Caco-2 (cell line): ENCODE measurements around the gene RRH. TPM values are rescaled to one million over a fixed set of nuclear protein-coding genes. Genes with fewer than 3 reads are reported as not detected.
A peak's percentile ranks its signal among the peaks of the same experiment; 100 is the strongest.

Source experiments
- BruUV-seq: library from RNA; stranded (reverse); fragments of 400-500 nt; replicated peaks from 2 replicates; lab custom pipeline; 2021; lab: Mats Ljungman, UMichigan
- CTCF ChIA-PET: fragments of 300-600 bp; sonication (Branson Sonifier 250); formaldehyde crosslinking; loops from one replicate; lab custom pipeline; 2022; ENCODE audit warnings: antibody characterized with exemption; lab: Charles Lee
- POLR2A ChIA-PET: fragments of 300-600 bp; sonication (Branson Sonifier 250); formaldehyde crosslinking; loops from one replicate; lab custom pipeline; 2022; ENCODE audit warnings: antibody characterized with exemption; lab: Charles Lee
- DNase-seq, 2 experiments: peaks; one replicate each; pipeline versions ENCODE4 v3.0.0 to v3.0.0-alpha.2; 2020 to 2022
- H3K27me3 ChIP-seq: replicated peaks from 2 replicates; pipeline ENCODE4 v1.6.0; 2011; ENCODE audit warnings: low read length; ENCODE audit not compliant: control insufficient read depth, insufficient read depth
- H3K36me3 ChIP-seq: 2 replicates; pipeline ENCODE4 v1.5.1; 2011; ENCODE audit warnings: low read length; ENCODE audit not compliant: control insufficient read depth, insufficient read depth
- H3K4me1 ChIP-seq: fragments of 250-450 bp; sonication (Bioruptor Pico); 2 replicates; pipeline ENCODE4 v1.5.1; 2020; ENCODE audit warnings: mild to moderate bottlenecking
- H3K4me3 ChIP-seq: 2 replicates; pipeline ENCODE4 v1.5.1; 2011; ENCODE audit warnings: low read depth, mild to moderate bottlenecking, control low read depth, low read length
- H3K9me3 ChIP-seq: fragments of 250-450 bp; sonication (Bioruptor Pico); 2 replicates; pipeline ENCODE4 v1.5.1; 2020; ENCODE audit warnings: mild to moderate bottlenecking, moderate library complexity
- H3K27ac Mint-ChIP-seq: one replicate; pipeline ENCODE4 v1.8.0; 2022; ENCODE audit warnings: mixed read lengths; ENCODE audit not compliant: unreplicated experiment
- H3K27me3 Mint-ChIP-seq: one replicate; pipeline ENCODE4 v1.8.0; 2022; ENCODE audit warnings: mixed read lengths; ENCODE audit not compliant: insufficient read depth, unreplicated experiment
- H3K36me3 Mint-ChIP-seq: one replicate; pipeline ENCODE4 v1.8.0; 2022; ENCODE audit warnings: mild to moderate bottlenecking, mixed read lengths; ENCODE audit not compliant: insufficient read depth, unreplicated experiment
- H3K4me1 Mint-ChIP-seq: one replicate; pipeline ENCODE4 v1.8.0; 2022; ENCODE audit warnings: low read depth, mixed read lengths; ENCODE audit not compliant: unreplicated experiment
- H3K4me3 Mint-ChIP-seq: one replicate; pipeline ENCODE4 v1.8.0; 2022; ENCODE audit warnings: mild to moderate bottlenecking, moderate library complexity, mixed read lengths; ENCODE audit not compliant: unreplicated experiment
- H3K9me3 Mint-ChIP-seq: one replicate; pipeline ENCODE4 v1.8.0; 2022; ENCODE audit warnings: mixed read lengths; ENCODE audit not compliant: unreplicated experiment
- intact Hi-C: fragments of 100-400 bp; cut with micrococcal nuclease; formaldehyde crosslinking; loops from one replicate; pipeline ENCODE4 v1.10.0; 2022; ENCODE audit not compliant: unreplicated experiment
- total RNA-seq: library from RNA; stranded (reverse); gene quantifications from 2 replicates; pipeline ENCODE4 v1.2.3, GENCODE V29; 2022
- TF ChIP-seq, protein P1 (sequence below), 2 experiments: fragments of 200-600 bp in 1 of 2; IDR thresholded peaks; 1 replicate in 1 of 2; 2 replicates in 1 of 2; pipeline versions ENCODE4 v1.5.1 to v1.8.0; 2011 to 2022; ENCODE audit warnings: antibody characterized with exemption in 1 of 2, control low read depth in 1 of 2, inconsistent platforms in 1 of 2, low read depth in 1 of 2, low read length in 1 of 2, mild to moderate bottlenecking in 1 of 2, moderate library complexity in 1 of 2; ENCODE audit not compliant: insufficient read depth in 1 of 2, severe bottlenecking in 1 of 2, unreplicated experiment in 1 of 2

RRH gene
- total RNA-seq, 1 experiment from 2014 or later, result 0.34 TPM

DNA sequence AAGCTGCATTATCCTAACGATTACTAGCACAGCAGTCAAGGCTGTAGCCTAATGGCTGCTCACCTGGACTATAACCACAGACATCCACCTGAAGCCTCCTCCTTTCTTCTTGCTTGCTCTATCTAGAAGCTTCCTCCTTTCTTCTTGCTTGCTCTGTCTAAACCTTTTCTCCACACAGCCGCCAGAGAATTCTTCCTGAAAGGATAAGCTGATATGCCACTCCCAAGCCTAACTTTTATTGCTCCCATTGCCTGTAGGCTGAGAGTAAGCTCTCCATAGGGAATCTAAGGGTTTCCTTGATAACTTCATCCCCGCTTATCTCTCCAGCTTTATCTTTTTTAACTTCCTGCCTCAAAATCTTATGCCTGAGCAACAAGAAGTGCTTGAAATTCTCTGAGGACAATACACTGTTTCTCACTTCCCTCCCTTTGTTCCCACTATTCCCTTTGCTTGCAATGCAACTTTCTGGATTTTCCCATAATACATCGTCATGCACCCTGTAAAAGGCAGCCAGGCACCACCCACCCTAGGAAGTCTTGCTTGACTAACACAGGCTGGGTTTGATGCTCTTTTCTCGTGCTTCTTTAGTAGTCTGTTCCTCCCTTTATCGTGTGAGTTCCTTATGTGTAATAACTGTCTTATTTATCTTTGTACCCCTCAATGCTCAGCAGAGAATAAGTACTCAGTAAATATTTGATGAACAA is 18.8 kb downstream of the RRH start:
- Mint-ChIP-seq H3K4me1 (peaks cover 11% of the 10 kb centered on the region), H3K36me3 (no peaks in the 10 kb centered on the region), H3K27ac (no peak overlapping the region), H3K27me3 (no peaks in the 10 kb centered on the region), H3K9me3 (no peaks in the 10 kb centered on the region), H3K4me3 (peak overlapping the region; percentile 33)
- intact Hi-C loops, result no loop called here
- H3K27me3 ChIP-seq, result no peaks in the 10 kb centered on the region
- BruUV-seq, result no TSS peak
- ChIA-PET CTCF (no interaction called here), POLR2A (no interaction called here)
- TF ChIP-seq, protein P1, sequence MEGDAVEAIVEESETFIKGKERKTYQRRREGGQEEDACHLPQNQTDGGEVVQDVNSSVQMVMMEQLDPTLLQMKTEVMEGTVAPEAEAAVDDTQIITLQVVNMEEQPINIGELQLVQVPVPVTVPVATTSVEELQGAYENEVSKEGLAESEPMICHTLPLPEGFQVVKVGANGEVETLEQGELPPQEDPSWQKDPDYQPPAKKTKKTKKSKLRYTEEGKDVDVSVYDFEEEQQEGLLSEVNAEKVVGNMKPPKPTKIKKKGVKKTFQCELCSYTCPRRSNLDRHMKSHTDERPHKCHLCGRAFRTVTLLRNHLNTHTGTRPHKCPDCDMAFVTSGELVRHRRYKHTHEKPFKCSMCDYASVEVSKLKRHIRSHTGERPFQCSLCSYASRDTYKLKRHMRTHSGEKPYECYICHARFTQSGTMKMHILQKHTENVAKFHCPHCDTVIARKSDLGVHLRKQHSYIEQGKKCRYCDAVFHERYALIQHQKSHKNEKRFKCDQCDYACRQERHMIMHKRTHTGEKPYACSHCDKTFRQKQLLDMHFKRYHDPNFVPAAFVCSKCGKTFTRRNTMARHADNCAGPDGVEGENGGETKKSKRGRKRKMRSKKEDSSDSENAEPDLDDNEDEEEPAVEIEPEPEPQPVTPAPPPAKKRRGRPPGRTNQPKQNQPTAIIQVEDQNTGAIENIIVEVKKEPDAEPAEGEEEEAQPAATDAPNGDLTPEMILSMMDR (IDR thresholded peaks at IDR 0.05; ENCODE audit: insufficient read depth in 1 of 2, low read depth in 1 of 2, low read length in 1 of 2, severe bottlenecking in 1 of 2, unreplicated experiment in 1 of 2), result no peak
- 0 out of 2 replicates have a peak, but pooled peaks cover 7% of the 10 kb centered on the region for H3K4me1 ChIP-seq
- DNase-seq, result peak in 1 of 2 experiments; percentile 6
- no peaks in the 10 kb centered on the region for H3K36me3 ChIP-seq
- no peak overlapping the region for H3K4me3 ChIP-seq
- H3K9me3 ChIP-seq, result no peaks in the 10 kb centered on the region

DNA sequence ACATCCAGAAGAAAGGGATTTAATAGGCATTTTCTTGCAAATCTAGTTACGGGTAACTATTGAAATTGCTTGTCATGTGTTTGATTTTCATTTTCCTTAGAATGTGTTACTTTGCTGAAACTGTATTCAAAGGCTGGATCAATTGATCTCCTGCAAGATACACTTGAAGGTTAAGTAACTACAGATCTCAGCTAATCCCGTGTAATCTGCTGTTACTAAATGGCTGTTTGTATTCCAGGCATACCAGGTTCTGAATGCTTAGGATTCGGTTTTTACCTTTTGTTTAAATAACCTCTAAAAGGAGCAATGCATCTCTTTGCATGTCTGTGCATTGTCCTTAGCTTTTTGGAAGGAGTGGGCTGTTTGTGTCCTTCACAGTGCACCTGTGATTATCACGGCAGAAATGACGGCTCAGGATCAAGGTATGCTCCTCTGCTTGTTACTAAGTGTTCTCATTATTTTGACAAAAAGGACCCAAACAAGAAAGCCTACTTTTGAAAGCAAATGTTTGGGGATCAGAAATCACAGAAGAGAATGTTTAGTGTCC is 20.2 kb downstream of the RRH start, which contains the start of gene LRIT3:
Gene LRIT3, plus strand, starts transcription at position 212 of the 547 bp plus-strand sequence. Its CDS starts 95 bp downstream, at position 307.
- no peak for DNase-seq
- Histone ChIP-seq H3K36me3 (no peaks in the 10 kb centered on the region), H3K4me1 (0 out of 2 replicates have a peak, but pooled peaks cover 7% of the 10 kb centered on the region), H3K9me3 (no peaks in the 10 kb centered on the region), H3K4me3 (no peak within 1 kb of the TSS), H3K27me3 (no peaks in the 10 kb centered on the region)
- ChIA-PET CTCF (no interaction called here), POLR2A (no interaction called here)
- TF ChIP-seq, protein P1 (IDR thresholded peaks at IDR 0.05; ENCODE audit: insufficient read depth in 1 of 2, low read depth in 1 of 2, low read length in 1 of 2, severe bottlenecking in 1 of 2, unreplicated experiment in 1 of 2), result no peak
- Mint-ChIP-seq H3K27me3 (no peaks in the 10 kb centered on the region), H3K27ac (no peak within 1 kb of the TSS), H3K36me3 (no peaks in the 10 kb centered on the region), H3K4me3 (peak within 1 kb of the TSS; percentile 33), H3K9me3 (no peaks in the 10 kb centered on the region), H3K4me1 (peaks cover 11% of the 10 kb centered on the region)
- intact Hi-C loops, result no loop called here
- no TSS peak for BruUV-seq

DNA sequence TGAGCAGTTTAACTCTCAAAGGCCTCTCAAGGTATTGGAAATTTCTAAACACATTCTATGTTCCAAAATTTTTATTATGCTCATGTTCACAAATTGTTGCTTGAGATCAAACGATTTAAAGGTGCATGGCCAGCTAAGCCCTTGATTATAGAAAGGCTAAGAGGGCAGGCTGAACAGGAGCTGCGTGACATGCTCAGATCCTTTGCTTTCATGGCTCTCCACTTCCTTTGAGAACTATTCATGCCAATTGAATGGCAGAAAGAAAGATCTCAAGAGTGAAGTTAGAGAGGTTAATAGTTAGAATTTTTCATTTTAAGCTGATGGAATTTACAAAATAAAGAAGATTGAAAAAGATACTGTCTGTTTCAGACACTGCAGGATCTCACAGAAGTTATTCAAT is 20.7 kb downstream of the RRH start:
- TF ChIP-seq, protein P1 (IDR thresholded peaks at IDR 0.05; ENCODE audit: insufficient read depth in 1 of 2, low read depth in 1 of 2, low read length in 1 of 2, severe bottlenecking in 1 of 2, unreplicated experiment in 1 of 2), result no peak
- intact Hi-C loops, result no loop called here
- DNase-seq, result no peak
- H3K27me3 Mint-ChIP-seq, result no peaks in the 10 kb centered on the region
- Histone ChIP-seq H3K4me3 (no peak overlapping the region), H3K9me3 (no peaks in the 10 kb centered on the region), H3K4me1 (0 out of 2 replicates have a peak, but pooled peaks cover 7% of the 10 kb centered on the region), H3K27me3 (no peaks in the 10 kb centered on the region), H3K36me3 (no peaks in the 10 kb centered on the region)
- POLR2A ChIA-PET, result no interaction called here
- H3K4me1 Mint-ChIP-seq, result peaks cover 11% of the 10 kb centered on the region
- H3K27ac Mint-ChIP-seq, result no peak overlapping the region
- no peak overlapping the region for H3K4me3 Mint-ChIP-seq
- CTCF ChIA-PET, result no interaction called here
- no peaks in the 10 kb centered on the region for H3K9me3 Mint-ChIP-seq
- no peaks in the 10 kb centered on the region for H3K36me3 Mint-ChIP-seq
- BruUV-seq, result no TSS peak
